K562 (cell line): ENCODE measurements around the gene RREB1.
A peak's percentile ranks its signal among the peaks of the same experiment; 100 is the strongest.

Experiments
- BCOR ChIP-seq: fragments of 450-650 bp; IDR thresholded peaks from 2 replicates; pipeline ENCODE4 v1.6.1; 2016
- CTCF ChIP-seq, 3 experiments: IDR thresholded peaks in 2 of 3; conservative IDR thresholded peaks in 1 of 3; 2 replicates each; pipeline ENCODE4 v1.5.1; 2011 to 2012; ENCODE audit warnings: low read length in 3 of 3, mild to moderate bottlenecking in 3 of 3, control low read depth in 2 of 3, improper control_type of control experiment in 1 of 3, inconsistent platforms in 1 of 3, low read depth in 1 of 3, mixed read lengths in 1 of 3, moderate library complexity in 1 of 3; ENCODE audit not compliant: insufficient read depth in 2 of 3
- EGR1 ChIP-seq: fragments of 450-650 bp; conservative IDR thresholded peaks from 2 replicates; pipeline ENCODE4 v1.6.1; 2017; ENCODE audit warnings: mild to moderate bottlenecking
- EHMT2 ChIP-seq: fragments of 450-650 bp; IDR thresholded peaks from 2 replicates; pipeline ENCODE4 v1.6.1; 2018; ENCODE audit warnings: antibody characterized with exemption
- JUN ChIP-seq, 2 experiments: sonication (generic) in 1 of 2; formaldehyde crosslinking in 1 of 2; IDR thresholded peaks; 2 replicates each; pipeline versions ENCODE4 v1.6.1 to v1.8.0; 2012 to 2022; ENCODE audit warnings: borderline replicate concordance in 2 of 2, mild to moderate bottlenecking in 2 of 2, improper control_type of control experiment in 1 of 2, low read depth in 1 of 2, low read length in 1 of 2, missing genetic modification reagents in 1 of 2
- MAZ ChIP-seq, 2 experiments: fragments of 450-650 bp in 1 of 2; sonication (generic) in 1 of 2; formaldehyde crosslinking; IDR thresholded peaks in 1 of 2; conservative IDR thresholded peaks in 1 of 2; 2 replicates each; pipeline versions ENCODE4 v1.4.0 to v1.5.0; 2020; ENCODE audit warnings: mild to moderate bottlenecking in 1 of 2, missing genetic modification reagents in 1 of 2
- NCOR1 ChIP-seq: fragments of 450-650 bp; IDR thresholded peaks from 2 replicates; pipeline ENCODE4 v1.6.1; 2016; ENCODE audit warnings: mild to moderate bottlenecking, moderate library complexity
- TBL1XR1 ChIP-seq, 2 experiments: IDR thresholded peaks; 2 replicates each; pipeline ENCODE4 v1.6.1; 2012; ENCODE audit warnings: improper control_type of control experiment in 2 of 2, low read length in 2 of 2, mild to moderate bottlenecking in 1 of 2
- ZNF143 ChIP-seq: sonication (generic); formaldehyde crosslinking; IDR thresholded peaks from 2 replicates; pipeline ENCODE4 v1.9.0; 2022; ENCODE audit warnings: mild to moderate bottlenecking, missing genetic modification reagents
- ZNF280B ChIP-seq: fragments of 250-450 bp; sonication (Bioruptor Pico); IDR thresholded peaks from 2 replicates; pipeline ENCODE4 v1.5.1; 2021; ENCODE audit warnings: mild to moderate bottlenecking
- ZNF512 ChIP-seq: IDR thresholded peaks from 2 replicates; pipeline ENCODE4 v1.6.1; 2016; ENCODE audit warnings: missing genetic modification characterization, missing compliant biosample characterization

GRCh38 chr6:7112741-7113313, 5.1 kb downstream of the RREB1 start:
- TF ChIP-seq CTCF (IDR thresholded peaks at IDR 0.05 in 2 of 3, conservative IDR thresholded peaks at IDR 0.05 in 1 of 3; ENCODE audit: insufficient read depth in 2 of 3, low read depth in 1 of 3, low read length in 3 of 3) (no peak), ZNF280B (CRISPR knock-in tag) (no peak), EHMT2 (0 out of 2 replicates have a peak, but pooled peaks have one; percentile 7), EGR1 (no peak), JUN (IDR thresholded peaks at IDR 0.05; ENCODE audit: borderline replicate concordance, low read depth, low read length) (no peak), JUN (CRISPR knock-in tag; IDR thresholded peaks at IDR 0.05; ENCODE audit: borderline replicate concordance) (no peak), MAZ (CRISPR knock-in tag; conservative IDR thresholded peaks at IDR 0.05 in 1 of 2, IDR thresholded peaks at IDR 0.05 in 1 of 2) (no peak), BCOR (no peak), ZNF143 (CRISPR knock-in tag) (no peak), TBL1XR1 (IDR thresholded peaks at IDR 0.05; ENCODE audit: low read length in 2 of 2) (no peak), NCOR1 (no peak), ZNF512 (tag) (no peak)
